Endothelial cell of umbilical vein (primary cell): ENCODE results near the gene FHIT. TPM values are rescaled to one million over a fixed set of nuclear protein-coding genes. Genes with fewer than 3 reads are reported as not detected.

Source experiments
- BruUV-seq: library from RNA; stranded (reverse); fragments of 400-500 nt; replicated peaks from 2 replicates; lab custom pipeline; 2021; lab: Mats Ljungman, UMichigan
- CTCF ChIA-PET: fragments of 300-600, 350-600 bp; sonication (Branson Sonifier 250); formaldehyde crosslinking; loops from one replicate; lab custom pipeline; 2021; ENCODE audit warnings: antibody characterized with exemption, inconsistent platforms; lab: Charles Lee
- POLR2A ChIA-PET: fragments of 300-600, 350-600 bp; sonication (Branson Sonifier 250); formaldehyde crosslinking; loops from one replicate; lab custom pipeline; 2021; ENCODE audit warnings: antibody characterized with exemption, inconsistent platforms; lab: Charles Lee
- DNase-seq: peaks from one replicate; pipeline ENCODE4 v3.0.0-alpha.2; 2011; ENCODE audit warnings: low read depth, low spot score
- FAIRE-seq: peaks from 2 replicates; lab custom pipeline; 2011; peaks lifted over from hg19 to GRCh38; lab: Jason Lieb, UNC
- H2AFZ ChIP-seq: 2 replicates; pipeline ENCODE4 v1.6.0; 2012; ENCODE audit warnings: low read depth, low read length, control low read depth, inconsistent platforms
- H3K27ac ChIP-seq: 2 replicates; pipeline ENCODE4 v1.5.1; 2011; ENCODE audit warnings: low read depth, mild to moderate bottlenecking, control low read depth, low read length, moderate library complexity; ENCODE audit not compliant: insufficient read depth
- H3K27me3 ChIP-seq, 2 experiments: 2 replicates each; pipeline versions ENCODE4 v1.6.0 to v1.6.1; 2011; ENCODE audit warnings: low read length in 2 of 2, mixed read lengths in 1 of 2; ENCODE audit not compliant: control insufficient read depth in 2 of 2, insufficient read depth in 2 of 2
- H3K36me3 ChIP-seq, 2 experiments: 2 replicates in 1 of 2; 3 replicates in 1 of 2; pipeline ENCODE4 v1.5.1; 2011; ENCODE audit warnings: low read length in 2 of 2, mild to moderate bottlenecking in 1 of 2, moderate library complexity in 1 of 2; ENCODE audit not compliant: control insufficient read depth in 2 of 2, insufficient read depth in 2 of 2; ENCODE audit errors: extremely low read depth in 1 of 2
- H3K4me1 ChIP-seq: 3 replicates; pipeline ENCODE4 v1.5.1; 2011; ENCODE audit warnings: mild to moderate bottlenecking, low read length; ENCODE audit not compliant: control insufficient read depth, insufficient read depth; ENCODE audit errors: extremely low read depth
- H3K4me2 ChIP-seq: 2 replicates; pipeline ENCODE4 v1.6.1; 2011; ENCODE audit warnings: low read length, control low read depth, mixed read lengths; ENCODE audit not compliant: insufficient read depth
- H3K4me3 ChIP-seq, 3 experiments: fragments of 200-600 bp in 1 of 3; sonication (generic), shearing (Covaris generic) in 1 of 3; replicated peaks in 1 of 3; 2 replicates each; pipeline ENCODE4 v1.5.1; 2011 to 2016; ENCODE audit warnings: control low read depth in 3 of 3, low read length in 3 of 3, mild to moderate bottlenecking in 2 of 3, inconsistent platforms in 1 of 3, low read depth in 1 of 3, moderate library complexity in 1 of 3; ENCODE audit not compliant: insufficient read depth in 1 of 3
- H3K79me2 ChIP-seq: 2 replicates; pipeline ENCODE4 v1.6.0; 2012; ENCODE audit warnings: low read length, inconsistent platforms; ENCODE audit not compliant: control insufficient read depth, insufficient read depth
- H3K9ac ChIP-seq: replicated peaks from 2 replicates; pipeline ENCODE3; 2011; ENCODE audit warnings: low read length, control low read depth; ENCODE audit not compliant: insufficient read depth; ENCODE audit errors: extremely low read depth
- H3K9me1 ChIP-seq: replicated peaks from 3 replicates; pipeline ENCODE4 v1.6.0; 2011; ENCODE audit warnings: mild to moderate bottlenecking, low read length; ENCODE audit not compliant: control insufficient read depth, insufficient read depth; ENCODE audit errors: extremely low read depth
- H3K9me3 ChIP-seq: replicated peaks from 2 replicates; pipeline ENCODE4 v1.5.1; 2012; ENCODE audit warnings: low read length, inconsistent platforms; ENCODE audit not compliant: control insufficient read depth, insufficient read depth
- H4K20me1 ChIP-seq: replicated peaks from 2 replicates; pipeline ENCODE3; 2011; ENCODE audit warnings: mild to moderate bottlenecking, low read length; ENCODE audit not compliant: control insufficient read depth, insufficient read depth; ENCODE audit errors: extremely low read depth
- EZH2 ChIP-seq: IDR thresholded peaks from 2 replicates; pipeline ENCODE4 v1.6.1; 2012; ENCODE audit warnings: borderline replicate concordance, low read depth, mild to moderate bottlenecking, moderate library complexity, low read length, inconsistent platforms; ENCODE audit not compliant: severe bottlenecking
- FOS ChIP-seq: IDR thresholded peaks from 2 replicates; pipeline ENCODE4 v1.6.1; 2011; ENCODE audit warnings: mild to moderate bottlenecking, low read length, moderate library complexity, borderline replicate concordance; ENCODE audit not compliant: insufficient read depth
- GATA2 ChIP-seq: IDR thresholded peaks from 2 replicates; pipeline ENCODE4 v1.7.0; 2011; ENCODE audit warnings: low read depth, mild to moderate bottlenecking, moderate library complexity, mixed read lengths, low read length; ENCODE audit not compliant: insufficient read length, insufficient read depth
- JUN ChIP-seq: IDR thresholded peaks from 2 replicates; pipeline ENCODE4 v1.6.1; 2011; ENCODE audit warnings: borderline replicate concordance, low read depth; ENCODE audit not compliant: insufficient read length, insufficient read depth
- MAX ChIP-seq: IDR thresholded peaks from 2 replicates; pipeline ENCODE4 v1.6.1; 2011; ENCODE audit not compliant: insufficient read depth, insufficient read length
- MYC ChIP-seq: IDR thresholded peaks from one replicate; pipeline ENCODE4 v1.6.1; 2011; ENCODE audit warnings: mild to moderate bottlenecking, low read depth, low read length
- POLR2A ChIP-seq: IDR thresholded peaks from 2 replicates; pipeline ENCODE4 v1.6.1; 2012; ENCODE audit warnings: low read depth, mild to moderate bottlenecking, control low read depth, low read length
- POLR2AphosphoS5 ChIP-seq: IDR thresholded peaks from 2 replicates; pipeline ENCODE4 v1.6.1; 2012; ENCODE audit warnings: low read depth, mild to moderate bottlenecking, control low read depth, low read length, moderate library complexity; ENCODE audit not compliant: insufficient read depth
- dilution Hi-C: fragments of 300-500 bp; cut with MboI; formaldehyde crosslinking; loops from one replicate; pipeline ENCODE4 v1.15.0; 2019; ENCODE audit warnings: low sequenced_read_pairs; ENCODE audit not compliant: extremely low pct_ligation_motif_present
- intact Hi-C: fragments of 100-400 bp; cut with micrococcal nuclease; formaldehyde crosslinking; loops from one replicate; pipeline ENCODE4 v1.10.0; 2022
- polyA plus RNA-seq, 4 experiments: library from polyadenylated mRNA; depleted of rRNA in 3 of 4; stranded (reverse) in 3 of 4; unstranded in 1 of 4; fragments of >200 nt; gene quantifications; 2 replicates each; pipeline versions ENCODE4 v1.2.1 to v1.2.3, GENCODE V29; 2011 to 2012; ENCODE audit warnings: missing spikeins in 1 of 4
- total RNA-seq: library from RNA; stranded (reverse); gene quantifications from 2 replicates; pipeline ENCODE4 v1.2.3, GENCODE V29; 2021

FHIT gene
- total and polyA plus RNA-seq, 2 donors (not counting 3 experiments of a cell fraction or from before 2014, with no cell fraction given): 0.47 to 2.2 TPM

- FAIRE-seq: no peak
Measured at GRCh38 chr3:60189304-60189703, 1061.9 kb downstream of the FHIT start.

GRCh38 chr3:60188803-60189202, 1062.4 kb downstream of the FHIT start:
- Histone ChIP-seq H3K4me3 (no peak overlapping the region), H3K9ac (no peak overlapping the region)
- POLR2A ChIA-PET: no interaction called here

More at GRCh38 chr3:60189304-60189703, 1061.9 kb downstream of the FHIT start:
- H3K79me2 ChIP-seq: no peaks in the 10 kb centered on the region
- ChIA-PET CTCF (no interaction called here), POLR2A (no interaction called here)
- H3K4me3 ChIP-seq: no peak overlapping the region
- no peaks in the 10 kb centered on the region for H3K27me3 ChIP-seq
- BruUV-seq: no TSS peak
- H3K4me1 ChIP-seq: no peaks in the 10 kb centered on the region
- dilution Hi-C loops (no loop called here), intact Hi-C loops (no loop called here)
- TF ChIP-seq JUN (no peak), FOS (no peak), POLR2A (no peak), GATA2 (no peak), EZH2 (no peak), MYC (no peak), MAX (no peak), POLR2AphosphoS5 (no peak)
- H3K4me2 ChIP-seq: no peak overlapping the region
- no peak overlapping the region for H3K27ac ChIP-seq
- no peaks in the 10 kb centered on the region for H4K20me1 ChIP-seq
- H3K9ac ChIP-seq: no peak overlapping the region
- no peaks in the 10 kb centered on the region for H3K36me3 ChIP-seq
- H2AFZ ChIP-seq: no peak overlapping the region
- no peaks in the 10 kb centered on the region for H3K9me1 ChIP-seq
- DNase-seq: no peak
- no peaks in the 10 kb centered on the region for H3K9me3 ChIP-seq

More at GRCh38 chr3:60188803-60189202, 1062.4 kb downstream of the FHIT start:
- no peaks in the 10 kb centered on the region for H3K9me3 ChIP-seq
- intact Hi-C loops: no loop called here
- no peaks in the 10 kb centered on the region for H3K79me2 ChIP-seq
- no peak overlapping the region for H3K27ac ChIP-seq
- H4K20me1 ChIP-seq: no peaks in the 10 kb centered on the region
- no peaks in the 10 kb centered on the region for H3K27me3 ChIP-seq
- CTCF ChIA-PET: no interaction called here
- H3K36me3 ChIP-seq: no peaks in the 10 kb centered on the region
- DNase-seq (no peak), FAIRE-seq (no peak)
- no TSS peak for BruUV-seq
- TF ChIP-seq FOS (no peak), POLR2A (no peak), MAX (no peak), EZH2 (no peak), POLR2AphosphoS5 (no peak), GATA2 (no peak), MYC (no peak)
- H3K4me2 ChIP-seq: no peak overlapping the region
- no peaks in the 10 kb centered on the region for H3K9me1 ChIP-seq
- no peaks in the 10 kb centered on the region for H3K4me1 ChIP-seq
- H2AFZ ChIP-seq: no peak overlapping the region
- dilution Hi-C loops: no loop called here
